ENCODE data around the gene MAGEA12.
"Not testable (repeated sequence)": the region's sequence is repeated elsewhere in the genome, so short reads cannot be mapped to it uniquely, and the experiment has no call there.

Gene MAGEA12

DNA sequence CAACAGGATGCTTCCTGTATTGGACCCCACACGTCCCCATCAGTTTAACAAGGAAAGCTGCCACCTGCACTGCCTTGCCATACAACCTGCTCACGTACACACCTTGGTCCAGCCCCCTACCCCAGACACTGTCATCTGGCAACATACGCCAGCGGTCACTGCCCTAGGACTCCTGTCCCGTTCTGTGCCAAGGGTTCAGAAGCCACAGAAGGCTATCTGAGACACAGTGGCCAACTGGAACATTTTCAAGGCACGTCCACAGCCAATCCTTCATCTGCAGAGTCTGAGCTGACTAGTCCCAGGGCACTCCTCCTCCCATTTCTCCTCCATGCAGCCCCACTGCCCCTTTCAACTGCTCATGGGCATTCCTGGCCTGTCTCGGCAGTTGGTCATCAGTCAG lies 28.0 kb downstream of the MAGEA12 start:
- DNase-seq (ENCODE audit: low read depth, low spot score) = not testable (repeated sequence)

DNA sequence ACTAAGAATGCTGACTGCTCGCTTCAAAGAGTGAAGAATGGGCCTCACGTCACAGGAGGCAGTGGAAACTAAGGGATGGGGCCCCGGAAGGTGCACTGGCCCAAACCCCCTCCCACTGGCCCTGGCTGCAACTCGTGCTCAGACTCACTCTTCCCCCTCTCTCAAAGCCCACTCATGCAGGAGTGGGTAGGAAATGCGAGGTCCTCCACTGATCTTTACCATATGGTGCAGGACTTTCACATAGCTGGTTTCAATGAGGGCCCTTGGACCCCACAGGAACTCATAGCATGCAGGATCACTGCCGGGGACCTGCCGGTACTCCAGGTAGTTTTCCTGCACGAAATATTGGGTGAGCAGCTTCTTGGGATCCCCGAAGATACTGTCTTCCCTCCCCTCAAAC lies 33.0 kb downstream of the MAGEA12 start:
- DNase-seq (ENCODE audit: low read depth, low spot score) = not testable (repeated sequence)

DNA sequence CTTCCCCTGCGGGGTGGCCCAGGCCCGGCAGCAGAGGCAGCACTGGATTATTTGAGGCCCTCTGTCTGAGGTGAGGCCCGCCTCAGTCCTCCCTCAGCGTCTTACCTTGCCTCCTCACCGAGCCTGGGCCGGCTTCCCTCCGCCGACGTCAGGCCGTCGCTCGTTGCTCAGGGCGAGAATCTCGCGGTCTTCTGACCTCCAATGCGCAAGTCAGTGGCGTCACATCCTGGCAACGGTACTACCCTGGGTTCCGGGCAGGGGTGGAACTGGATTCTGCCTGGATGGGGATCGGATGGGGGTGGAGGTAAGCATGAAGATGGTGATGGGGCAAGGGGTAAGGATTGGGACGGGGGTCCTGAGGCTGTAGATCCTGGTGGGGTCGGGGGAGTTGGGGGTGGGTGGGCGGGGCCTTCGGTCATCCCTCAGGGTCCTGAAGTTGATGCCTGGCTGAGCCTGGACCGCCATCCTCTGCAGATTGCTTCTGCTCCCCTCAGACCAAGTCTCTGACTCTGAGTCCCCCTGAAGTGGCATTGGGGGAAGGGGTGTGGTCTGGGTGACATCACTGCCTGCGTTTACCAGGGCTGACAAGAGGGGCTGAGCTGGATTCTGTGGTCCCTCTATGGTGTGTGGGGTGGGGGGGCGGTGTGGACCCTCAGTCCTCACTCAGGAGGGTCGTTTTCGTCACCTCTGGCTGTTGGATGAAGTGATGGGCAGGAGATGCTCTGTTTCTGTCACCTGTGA lies 36.2 kb downstream of the MAGEA12 start, which contains the start of gene MAGEA6:
Gene MAGEA6 (minus strand): TSS at position 141 of the 741 bp plus-strand sequence. CDS start 2,039 bp downstream, outside the sequence.
- DNase-seq (ENCODE audit: low read depth, low spot score) = not testable (repeated sequence)

DNA sequence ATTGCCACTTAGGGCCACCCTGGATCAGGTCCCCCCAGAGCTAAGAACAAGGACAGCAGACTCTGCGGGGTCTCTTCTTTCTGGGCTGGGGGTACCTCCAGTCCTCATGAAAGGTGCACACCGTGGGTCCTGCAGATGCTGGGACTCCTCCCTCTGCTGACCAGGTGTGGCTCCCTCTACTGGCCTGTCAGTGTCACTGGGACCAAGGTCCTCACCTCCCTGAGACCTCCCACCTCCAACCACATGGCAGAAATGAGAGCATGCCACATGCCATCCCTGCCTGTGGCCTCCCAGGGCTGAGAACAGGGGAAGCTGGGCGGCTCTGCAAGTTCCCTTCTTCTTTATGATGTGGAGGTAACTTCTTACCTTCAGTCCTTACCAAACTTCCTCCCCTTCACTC lies 53.5 kb downstream of the MAGEA12 start:
- DNase-seq (ENCODE audit: low read depth, low spot score) = not testable (repeated sequence)
